Right lobe of liver (tissue), 4 donors: ENCODE measurements around the gene NFIA.

Experiments used
- POLR2A ChIP-seq: fragments of 450-650 bp; IDR thresholded peaks from one replicate; pipeline ENCODE4 v1.6.1; 2017; ENCODE audit warnings: antibody characterized with exemption, mild to moderate bottlenecking
- TF ChIP-seq, protein P1 (sequence below), 4 donors: fragments of 200-600 bp in 3 of 4; fragments of 450-650 bp in 1 of 4; IDR thresholded peaks; one replicate each; pipeline versions ENCODE4 v1.5.1 to v1.8.0; 2016 to 2022; ENCODE audit warnings: antibody characterized with exemption in 4 of 4, mild to moderate bottlenecking in 2 of 4
- donor health status: DM: no; HTN: no; CAD: no.
- donor health status: DM: no; HTN: no; CAD: no.
- donor health status: DM: no; HTN: yes; CAD: no.

DNA sequence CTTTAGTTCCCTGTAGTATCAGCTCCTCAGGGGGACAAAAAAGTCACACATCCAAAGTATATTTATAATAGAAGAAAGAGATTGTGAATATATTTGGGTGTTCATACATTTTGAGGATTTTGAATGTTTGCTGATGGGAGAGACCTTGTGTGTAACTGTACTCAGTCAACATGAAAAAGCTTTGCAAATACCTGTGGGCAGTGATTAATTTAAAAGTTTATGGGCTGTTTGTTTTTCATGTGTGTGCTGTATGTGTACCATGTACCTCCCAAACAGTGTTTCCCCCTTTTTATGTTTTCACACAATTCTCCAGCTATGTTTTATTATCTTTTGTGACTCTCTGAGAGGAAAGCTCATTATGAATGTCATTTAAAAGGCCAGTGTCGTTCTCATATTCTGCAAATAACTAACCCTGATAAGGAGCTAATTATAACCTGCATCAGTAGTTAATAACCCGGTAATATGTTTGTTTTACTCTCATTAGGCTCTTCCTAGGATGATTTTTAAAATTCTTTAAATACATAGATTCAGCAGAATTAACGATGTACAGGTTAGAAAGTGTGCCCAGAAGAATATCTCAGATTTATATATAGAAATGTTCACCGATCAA, 271.5 kb downstream of the NFIA start:
- TF ChIP-seq, protein P1, sequence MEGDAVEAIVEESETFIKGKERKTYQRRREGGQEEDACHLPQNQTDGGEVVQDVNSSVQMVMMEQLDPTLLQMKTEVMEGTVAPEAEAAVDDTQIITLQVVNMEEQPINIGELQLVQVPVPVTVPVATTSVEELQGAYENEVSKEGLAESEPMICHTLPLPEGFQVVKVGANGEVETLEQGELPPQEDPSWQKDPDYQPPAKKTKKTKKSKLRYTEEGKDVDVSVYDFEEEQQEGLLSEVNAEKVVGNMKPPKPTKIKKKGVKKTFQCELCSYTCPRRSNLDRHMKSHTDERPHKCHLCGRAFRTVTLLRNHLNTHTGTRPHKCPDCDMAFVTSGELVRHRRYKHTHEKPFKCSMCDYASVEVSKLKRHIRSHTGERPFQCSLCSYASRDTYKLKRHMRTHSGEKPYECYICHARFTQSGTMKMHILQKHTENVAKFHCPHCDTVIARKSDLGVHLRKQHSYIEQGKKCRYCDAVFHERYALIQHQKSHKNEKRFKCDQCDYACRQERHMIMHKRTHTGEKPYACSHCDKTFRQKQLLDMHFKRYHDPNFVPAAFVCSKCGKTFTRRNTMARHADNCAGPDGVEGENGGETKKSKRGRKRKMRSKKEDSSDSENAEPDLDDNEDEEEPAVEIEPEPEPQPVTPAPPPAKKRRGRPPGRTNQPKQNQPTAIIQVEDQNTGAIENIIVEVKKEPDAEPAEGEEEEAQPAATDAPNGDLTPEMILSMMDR (IDR thresholded peaks at IDR 0.05) = no peak
- TF ChIP-seq POLR2A = no peak
